Islet precursor cell (in vitro differentiated cells): Measurements from ENCODE around the gene SOX11.
"Not testable (repeated sequence)": the region's sequence is repeated elsewhere in the genome, so short reads cannot be mapped to it uniquely, and the experiment has no call there.

Source experiments
- DNase-seq: peaks from one replicate; pipeline ENCODE4 v3.0.0-alpha.2; 2018

The SOX11 gene

DNA sequence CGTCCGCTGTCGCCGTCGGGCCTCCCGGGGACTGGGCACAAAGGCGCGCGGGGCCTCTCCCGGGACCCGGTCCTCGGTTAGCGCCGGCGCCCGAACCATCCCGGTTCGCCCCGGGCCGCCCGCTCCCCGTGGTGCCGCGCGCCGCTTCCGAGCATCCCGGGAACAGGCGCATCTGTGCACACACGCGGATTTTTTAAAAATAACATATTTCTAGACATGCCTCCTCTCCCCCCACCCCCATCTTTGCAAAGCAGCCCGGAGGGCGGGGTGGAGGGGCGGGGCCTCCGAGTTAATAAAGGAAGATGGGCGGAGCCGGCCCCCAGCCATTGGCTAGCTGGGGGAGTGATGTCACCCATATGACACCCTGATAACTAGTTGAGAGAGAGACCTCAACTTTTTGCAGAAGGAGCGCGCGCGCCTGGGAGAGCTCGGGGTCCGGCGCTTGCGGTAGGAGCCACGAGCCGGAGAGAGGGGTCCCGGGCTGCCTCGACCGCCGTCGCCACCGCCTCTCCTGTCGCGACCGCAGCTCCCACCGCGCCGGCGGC is at the start of gene SOX11:
SOX11 (plus strand) TSS at position 400 of the 545 bp plus-strand sequence. CDS start 338 bp downstream, outside the sequence.
- DNase-seq, result peak; percentile 96

DNA sequence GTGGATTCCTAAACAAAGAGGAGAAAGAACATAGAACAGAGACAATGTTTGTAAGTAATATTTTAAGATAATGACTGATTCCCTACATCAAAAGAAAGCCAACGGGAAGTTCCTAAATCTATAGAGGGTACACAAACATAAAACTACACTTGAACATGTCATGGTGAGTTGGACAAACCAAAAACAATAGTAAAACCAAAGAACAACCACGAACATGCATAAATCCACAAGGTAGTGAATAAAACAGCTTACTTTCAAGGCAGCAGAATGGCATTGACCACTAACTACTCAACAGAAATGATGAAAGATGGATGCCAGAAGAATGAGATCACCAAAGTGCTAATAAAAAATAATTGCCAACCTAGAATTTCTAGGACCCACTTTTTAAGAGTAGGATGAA is 39.5 kb upstream of the SOX11 start:
- DNase-seq, result not testable (repeated sequence)

- not testable (repeated sequence) for DNase-seq
These were observed 38.4 kb upstream of the SOX11 start for GRCh38 chr2:5653756-5654155.

- no peak for DNase-seq
These were observed 35.0 kb upstream of the SOX11 start for GRCh38 chr2:5657231-5657630.

GRCh38 chr2:5660591-5660990 is 31.6 kb upstream of the SOX11 start:
- DNase-seq, result no peak

DNA sequence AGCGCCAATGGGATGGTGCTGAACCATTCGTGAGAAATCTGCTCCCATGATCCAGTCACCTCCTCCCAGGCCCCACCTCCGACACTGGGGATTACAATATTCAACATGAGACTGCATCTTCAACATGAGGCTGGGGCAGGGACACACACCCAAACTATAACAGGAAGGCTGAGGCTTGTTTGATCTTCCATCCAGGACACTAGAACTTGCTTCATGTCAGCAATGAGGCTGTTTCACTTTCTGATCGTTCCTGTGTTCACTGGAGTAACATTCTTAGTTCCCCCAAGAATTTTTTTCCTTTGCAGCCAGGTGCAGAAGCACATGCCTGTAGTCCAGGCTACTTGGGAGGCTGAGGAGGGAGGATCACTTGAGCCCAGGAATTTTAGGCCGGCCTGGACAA is 30.8 kb upstream of the SOX11 start:
- no peak for DNase-seq

GRCh38 chr2:5664278-5664681 is 27.9 kb upstream of the SOX11 start:
- no peak for DNase-seq

GRCh38 chr2:5665066-5665465 is 27.1 kb upstream of the SOX11 start:
- DNase-seq, result no peak

- DNase-seq, result peak; percentile 82
These were observed 25.4 kb upstream of the SOX11 start for GRCh38 chr2:5666798-5667197.

DNA sequence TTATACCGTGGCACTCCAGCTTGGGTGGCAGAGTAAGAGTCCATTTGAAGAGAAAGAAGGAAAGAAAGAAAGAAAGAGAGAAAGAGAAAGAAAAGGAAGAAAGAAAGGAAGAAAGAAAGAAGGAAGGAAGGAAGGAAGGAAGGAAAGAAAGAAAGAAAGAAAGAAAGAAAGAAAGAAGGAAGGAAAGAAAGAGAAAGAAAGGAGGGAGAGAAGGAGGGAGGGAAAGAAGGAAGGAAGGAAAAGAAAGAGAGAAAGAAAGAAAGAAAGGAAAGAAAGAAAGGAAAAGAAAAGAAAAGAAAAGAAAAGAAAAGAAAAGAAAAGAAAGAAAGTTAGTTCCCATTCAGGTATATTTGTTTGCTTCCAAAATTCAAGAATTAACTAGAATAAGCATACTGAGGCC is 24.5 kb upstream of the SOX11 start:
- DNase-seq, result not testable (repeated sequence)

GRCh38 chr2:5668682-5669250 is 23.4 kb upstream of the SOX11 start:
- no peak for DNase-seq

GRCh38 chr2:5672749-5673144 is 19.4 kb upstream of the SOX11 start:
- DNase-seq, result no peak

DNA sequence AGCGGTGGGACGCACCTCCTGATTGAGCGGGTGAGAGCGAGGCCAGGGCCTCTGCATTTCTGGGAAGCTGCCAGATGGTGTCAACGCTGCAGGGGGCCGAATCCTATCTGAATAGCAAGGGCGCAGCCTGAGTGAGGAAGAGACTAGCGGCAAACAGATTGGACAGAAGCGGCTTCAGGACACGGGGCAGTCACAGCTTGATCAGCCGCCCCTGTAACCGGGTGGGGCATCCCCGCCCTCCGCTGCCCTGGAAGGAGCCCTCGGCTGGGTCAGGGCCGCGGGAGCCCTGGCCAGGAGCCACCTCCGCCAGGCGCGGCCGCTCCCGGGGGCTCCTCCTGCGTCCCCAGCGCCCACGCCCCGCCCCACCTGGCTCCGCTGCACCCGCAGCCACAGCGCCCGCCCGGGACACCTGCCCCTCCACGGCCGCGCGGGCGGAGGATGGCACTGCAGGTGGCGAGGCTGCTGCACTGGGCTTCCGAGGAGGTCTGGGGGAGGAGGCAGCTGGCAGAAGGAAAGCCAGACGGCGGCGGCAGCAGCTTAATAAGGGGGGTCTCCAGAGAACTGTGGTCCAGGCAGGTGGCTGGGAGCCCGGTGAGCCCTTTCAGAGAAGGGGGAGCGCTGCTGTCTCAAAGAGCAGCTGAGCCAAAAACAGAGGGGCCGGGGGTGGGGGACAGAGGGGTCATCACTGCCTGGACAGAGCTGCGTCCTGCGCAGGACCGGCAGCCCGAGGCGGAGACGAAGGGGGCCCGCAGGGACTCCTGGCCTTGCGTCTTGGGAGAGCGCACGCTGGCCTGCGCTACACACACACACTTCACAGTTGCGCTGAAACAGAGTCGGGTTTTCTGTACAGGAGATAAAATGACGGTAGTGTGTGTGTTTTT is 18.8 kb upstream of the SOX11 start:
- peak; percentile 67 for DNase-seq

DNA sequence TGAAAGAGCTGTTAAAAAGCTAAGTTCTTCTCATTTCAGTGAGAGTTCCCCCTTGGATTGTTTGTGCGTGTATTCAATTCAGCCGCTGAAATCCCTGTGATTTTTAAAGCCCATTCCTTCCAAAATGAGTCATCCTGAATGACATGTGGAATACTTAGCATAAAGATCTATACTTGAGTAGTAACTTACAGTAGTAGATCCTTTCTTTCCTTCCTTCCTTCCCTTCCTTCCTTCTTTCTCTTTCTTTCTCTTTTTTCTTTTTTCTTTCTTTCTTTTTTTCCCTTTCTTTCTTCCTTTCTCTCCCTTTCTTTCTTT is 18.2 kb upstream of the SOX11 start:
- DNase-seq, result no peak

- DNase-seq, result no peak
These were observed 15.1 kb upstream of the SOX11 start for GRCh38 chr2:5677133-5677532.

- DNase-seq, result no peak
These were observed 8.7 kb upstream of the SOX11 start for GRCh38 chr2:5683471-5683870.

DNA sequence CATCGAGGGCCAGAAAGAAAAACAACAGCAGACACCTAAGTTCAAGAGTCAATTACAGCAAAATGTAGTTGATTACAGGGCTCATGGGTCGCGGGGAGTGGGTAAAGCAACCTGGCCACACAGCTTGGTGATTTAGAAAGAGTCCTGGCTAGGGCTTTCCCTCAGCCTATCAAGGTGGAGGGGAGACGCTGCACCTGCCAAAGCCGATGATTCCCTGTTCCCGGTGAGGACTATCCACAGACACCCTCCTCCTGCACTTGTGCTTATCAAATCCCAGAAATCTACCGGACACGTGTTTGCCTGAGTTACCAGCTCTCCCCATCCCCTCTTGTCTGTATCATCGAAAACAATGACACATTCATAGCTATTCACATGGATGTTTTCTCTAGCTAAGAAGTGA is 7.0 kb upstream of the SOX11 start:
- DNase-seq, result no peak

- DNase-seq, result no peak
These were observed 6.1 kb upstream of the SOX11 start for GRCh38 chr2:5686068-5686467.

DNA sequence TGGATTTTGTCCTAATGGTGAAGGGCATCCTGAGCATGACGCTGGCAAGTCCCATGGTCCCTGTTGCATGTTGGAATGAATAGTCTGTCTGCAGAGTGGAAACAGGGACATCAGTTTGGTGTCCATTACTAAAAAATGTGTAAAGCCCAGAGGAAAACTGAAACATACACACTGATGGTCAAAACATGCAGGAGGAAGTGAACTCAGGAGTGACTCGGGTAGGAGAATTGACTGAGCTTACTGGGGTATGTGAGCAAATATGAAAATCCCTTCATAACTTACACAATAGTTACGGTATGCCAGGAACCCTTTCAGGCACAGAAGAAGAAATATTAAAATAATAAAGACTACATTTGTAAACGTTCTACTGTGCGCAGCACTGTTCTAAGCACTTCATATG is 5.6 kb upstream of the SOX11 start:
- no peak for DNase-seq

GRCh38 chr2:5689750-5690149 is 2.4 kb upstream of the SOX11 start:
- no peak for DNase-seq

GRCh38 chr2:5690286-5690685 is 1.9 kb upstream of the SOX11 start:
- no peak for DNase-seq

- peak; percentile 57 for DNase-seq
These were observed 1.4 kb upstream of the SOX11 start for GRCh38 chr2:5690718-5691220.

- peak; percentile 90 for DNase-seq
These were observed 781 bp upstream of the SOX11 start for GRCh38 chr2:5691221-5691984.
